DND-41 (cell line): ENCODE measurements around the gene GRB2.

ENCODE experiments used
- EZH2 ChIP-seq: IDR thresholded peaks from 3 replicates; pipeline ENCODE4 v1.6.1; 2012; ENCODE audit warnings: borderline replicate concordance, low read depth, mild to moderate bottlenecking, moderate library complexity, low read length, inconsistent platforms; ENCODE audit not compliant: severe bottlenecking
- TF ChIP-seq, protein P1 (sequence below): IDR thresholded peaks from 2 replicates; pipeline ENCODE4 v1.5.1; 2012; ENCODE audit warnings: borderline replicate concordance, low read length, moderate library complexity, mild to moderate bottlenecking; ENCODE audit not compliant: poor library complexity, severe bottlenecking; ENCODE audit errors: extremely low read depth

GRCh38 chr17:75273977-75274708 lies 131.3 kb downstream of the GRB2 start:
- TF ChIP-seq, protein P1, sequence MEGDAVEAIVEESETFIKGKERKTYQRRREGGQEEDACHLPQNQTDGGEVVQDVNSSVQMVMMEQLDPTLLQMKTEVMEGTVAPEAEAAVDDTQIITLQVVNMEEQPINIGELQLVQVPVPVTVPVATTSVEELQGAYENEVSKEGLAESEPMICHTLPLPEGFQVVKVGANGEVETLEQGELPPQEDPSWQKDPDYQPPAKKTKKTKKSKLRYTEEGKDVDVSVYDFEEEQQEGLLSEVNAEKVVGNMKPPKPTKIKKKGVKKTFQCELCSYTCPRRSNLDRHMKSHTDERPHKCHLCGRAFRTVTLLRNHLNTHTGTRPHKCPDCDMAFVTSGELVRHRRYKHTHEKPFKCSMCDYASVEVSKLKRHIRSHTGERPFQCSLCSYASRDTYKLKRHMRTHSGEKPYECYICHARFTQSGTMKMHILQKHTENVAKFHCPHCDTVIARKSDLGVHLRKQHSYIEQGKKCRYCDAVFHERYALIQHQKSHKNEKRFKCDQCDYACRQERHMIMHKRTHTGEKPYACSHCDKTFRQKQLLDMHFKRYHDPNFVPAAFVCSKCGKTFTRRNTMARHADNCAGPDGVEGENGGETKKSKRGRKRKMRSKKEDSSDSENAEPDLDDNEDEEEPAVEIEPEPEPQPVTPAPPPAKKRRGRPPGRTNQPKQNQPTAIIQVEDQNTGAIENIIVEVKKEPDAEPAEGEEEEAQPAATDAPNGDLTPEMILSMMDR, result no peak
- TF ChIP-seq EZH2, result no peak
